ENCODE measurements around the gene GTF2F2.

- TF ChIP-seq CTCF (IDR thresholded peaks at IDR 0.05 in 4 of 5, conservative IDR thresholded peaks at IDR 0.05 in 1 of 5) (no peak), POLR2A (IDR thresholded peaks at IDR 0.05) (no peak)
These were observed 79.4 kb downstream of the GTF2F2 start for GRCh38 chr13:45199711-45200110.
